GM19240 (cell line): ENCODE data around the gene PCA3.

Experiments used
- DNase-seq: peaks from one replicate; pipeline ENCODE4 v3.0.0; 2011; ENCODE audit warnings: low spot score; ENCODE audit not compliant: insufficient read length

The PCA3 gene

GRCh38 chr9:76820431-76820830 lies 56.2 kb downstream of the PCA3 start:
- DNase-seq, result no peak

GRCh38 chr9:76827296-76828080 lies 63.2 kb downstream of the PCA3 start:
- DNase-seq, result no peak

GRCh38 chr9:76828447-76828846 lies 64.2 kb downstream of the PCA3 start:
- DNase-seq, result no peak

- no peak for DNase-seq
These were observed 71.5 kb downstream of the PCA3 start for GRCh38 chr9:76835571-76836283.
